Measurements from ENCODE around the gene GLIPR1L2. TPM values are rescaled to one million over a fixed set of nuclear protein-coding genes. Genes with fewer than 3 reads are reported as not detected.

GLIPR1L2 gene
- total RNA-seq, 1 experiment from 2014 or later = 0.35 TPM

DNA sequence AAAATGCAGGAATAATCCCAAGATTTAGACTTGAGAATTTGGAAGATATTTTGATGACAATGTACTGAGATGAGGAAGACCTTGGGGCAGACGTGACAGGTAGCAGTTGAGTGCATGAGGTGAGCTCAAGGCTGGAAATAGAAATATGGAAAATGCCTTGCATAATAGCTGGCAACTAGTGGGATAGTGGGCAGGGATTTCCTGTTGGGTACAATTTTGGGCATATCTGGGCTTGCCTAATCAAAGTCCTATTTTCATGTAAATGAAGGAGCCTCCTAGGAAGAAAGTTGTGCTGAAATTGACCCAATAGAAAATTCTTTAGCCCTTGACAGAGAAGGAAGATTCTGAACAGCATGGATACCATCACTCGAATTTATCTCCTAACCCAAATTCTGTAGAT, 83.2 kb downstream of the GLIPR1L2 start:
- no peak for TF ChIP-seq CTCF (conservative IDR thresholded peaks at IDR 0.05)
- Histone ChIP-seq H4K91ac (ENCODE audit: insufficient read length, low read depth, low read length) (no peak overlapping the region), H3K14ac (ENCODE audit: insufficient read depth, low read length) (no peak overlapping the region), H3K27me3 (ENCODE audit: insufficient read depth, low read length) (no peaks in the 10 kb centered on the region), H3K23me2 (ENCODE audit: insufficient read length, low read depth, low read length, poor library complexity, severe bottlenecking) (no peaks in the 10 kb centered on the region), H3T11ph (ENCODE audit: low read length) (no peak overlapping the region), H3K27ac (ENCODE audit: insufficient read length, low read depth, low read length) (no peak overlapping the region), H2BK12ac (ENCODE audit: insufficient read length, low read depth, low read length) (no peak overlapping the region), H4K20me1 (ENCODE audit: control insufficient read depth, insufficient read depth, insufficient read length) (no peaks in the 10 kb centered on the region), H3K4me1 (ENCODE audit: insufficient read depth, low read length) (peaks cover 3% of the 10 kb centered on the region; the same call in 1 of the 2 replicates), H2BK20ac (ENCODE audit: low read depth, low read length, poor library complexity, severe bottlenecking) (no peak overlapping the region), H2BK120ac (ENCODE audit: low read depth, low read length, poor library complexity, severe bottlenecking) (no peak overlapping the region), H3K9me3 (ENCODE audit: control insufficient read depth, low read depth, low read length) (no peaks in the 10 kb centered on the region), H3K18ac (ENCODE audit: insufficient read length, low read depth, low read length) (no peak overlapping the region), H2AK5ac (ENCODE audit: insufficient read length, low read length) (no peak overlapping the region), H3K56ac (ENCODE audit: insufficient read length, low read depth, low read length) (no peak overlapping the region), H3K4ac (ENCODE audit: low read depth, low read length) (no peak overlapping the region), H3K9ac (ENCODE audit: extremely low read depth, insufficient read length, low read length) (no peak overlapping the region), H4K8ac (replicated peaks; ENCODE audit: insufficient read length, low read depth, low read length) (no peak overlapping the region), H2AFZ (ENCODE audit: low read length) (no peak overlapping the region), H3K4me2 (ENCODE audit: insufficient read depth, insufficient read length, low read length) (no peak overlapping the region), H2BK5ac (ENCODE audit: insufficient read length, low read length) (no peak overlapping the region), H3K23ac (ENCODE audit: insufficient read length, low read depth, low read length) (no peak overlapping the region), H4K5ac (ENCODE audit: insufficient read length, low read depth, low read length) (no peak overlapping the region), H3K79me2 (ENCODE audit: insufficient read depth, low read length) (no peaks in the 10 kb centered on the region), H2BK15ac (ENCODE audit: low read depth, low read length) (no peak overlapping the region), H3K79me1 (ENCODE audit: insufficient read depth, low read depth, low read length, poor library complexity, severe bottlenecking) (no peaks in the 10 kb centered on the region)
- Mint-ChIP-seq H3K4me1 (peaks cover 15% of the 10 kb centered on the region in 2 experiments), H3K27ac (no peak overlapping the region; a peak in 1 of 7 replicates), H3K36me3 (ENCODE audit: insufficient read depth in 1 of 3, low read depth in 3 of 3) (no peaks in the 10 kb centered on the region), H3K27me3 (ENCODE audit: low read depth) (no peaks in the 10 kb centered on the region), H3K4me3 (no peak overlapping the region), H3K9me3 (no peaks in the 10 kb centered on the region)
- DNase-seq = no peak
- WGBS (ENCODE audit: extremely low coverage, insufficient read length, low lambda C conversion rate) = no CpG with 5 or more reads among the region's 2 CpGs

Data from H9 (cell line).